Middle frontal gyrus (tissue), 1 donor: ENCODE results near the gene TSEN54.
"Not testable (repeated sequence)": the region's sequence is repeated elsewhere in the genome, so short reads cannot be mapped to it uniquely, and the experiment has no call there.

Source experiments
- DNase-seq: peaks from one replicate; pipeline ENCODE4 v3.0.0-alpha.2; 2015; ENCODE audit warnings: low spot score; ENCODE audit errors: extremely low spot score

TSEN54 gene

GRCh38 chr17:75518201-75518600 is 1.9 kb downstream of the TSEN54 start:
- DNase-seq = no peak

- DNase-seq = no peak
Measured at GRCh38 chr17:75518983-75519537, 2.7 kb downstream of the TSEN54 start.

- not testable (repeated sequence) for DNase-seq
Measured at GRCh38 chr17:75520413-75520812, 4.1 kb downstream of the TSEN54 start.

GRCh38 chr17:75521290-75521689 is 5.0 kb downstream of the TSEN54 start:
- DNase-seq = no peak

GRCh38 chr17:75521951-75522727 is 5.8 kb downstream of the TSEN54 start:
- DNase-seq = no peak

GRCh38 chr17:75523647-75524046 is 7.3 kb downstream of the TSEN54 start:
- no peak for DNase-seq

GRCh38 chr17:75524269-75524969 is 8.1 kb downstream of the TSEN54 start:
- DNase-seq = no peak

- DNase-seq = no peak
Measured at GRCh38 chr17:75524970-75525805, 8.9 kb downstream of the TSEN54 start, which contains the start of gene LLGL2. Gene LLGL2, plus strand, starts transcription at chr17:75525697. Its CDS starts 17,730 bp downstream, at chr17:75543427.

GRCh38 chr17:75525806-75526554 is 9.7 kb downstream of the TSEN54 start:
- DNase-seq = no peak

GRCh38 chr17:75526555-75527270 is 10.4 kb downstream of the TSEN54 start:
- DNase-seq = no peak

- no peak for DNase-seq
Measured at GRCh38 chr17:75530837-75531720, 14.8 kb downstream of the TSEN54 start.

- no peak for DNase-seq
Measured at GRCh38 chr17:75531721-75532072, 15.4 kb downstream of the TSEN54 start.

- DNase-seq = no peak
Measured at GRCh38 chr17:75535119-75535537, 18.8 kb downstream of the TSEN54 start.

- no peak for DNase-seq
Measured at GRCh38 chr17:75535871-75536270, 19.5 kb downstream of the TSEN54 start.

GRCh38 chr17:75536366-75536765 is 20.0 kb downstream of the TSEN54 start:
- DNase-seq = no peak

GRCh38 chr17:75539967-75540729 is 23.8 kb downstream of the TSEN54 start:
- no peak for DNase-seq

- DNase-seq = no peak
Measured at GRCh38 chr17:75540923-75541503, 24.7 kb downstream of the TSEN54 start.

GRCh38 chr17:75542229-75542628 is 25.9 kb downstream of the TSEN54 start:
- DNase-seq = no peak
